GM19035 (cell line): Measurements from ENCODE around the gene ATP6V1G1.
"Not testable (repeated sequence)": the region's sequence is repeated elsewhere in the genome, so short reads cannot be mapped to it uniquely, and the experiment has no call there.

ENCODE experiments used
- ATAC-seq: cut with Tn5 transposase; IDR thresholded peaks from one replicate; pipeline ENCODE4 v1.9.1; 2021; ENCODE audit not compliant: unreplicated experiment

ATP6V1G1 gene

GRCh38 chr9:114578134-114578533, 9.4 kb upstream of the ATP6V1G1 start:
- not testable (repeated sequence) for ATAC-seq

- ATAC-seq = no peak
These were observed 6.9 kb upstream of the ATP6V1G1 start for GRCh38 chr9:114580609-114581193.

- no peak for ATAC-seq
These were observed 4.0 kb upstream of the ATP6V1G1 start for GRCh38 chr9:114583371-114584155.

GRCh38 chr9:114588210-114588609, 641 bp downstream of the ATP6V1G1 start:
- no peak for ATAC-seq

- ATAC-seq = no peak
These were observed 1.3 kb downstream of the ATP6V1G1 start for GRCh38 chr9:114588651-114589526.

- no peak for ATAC-seq
These were observed 2.8 kb downstream of the ATP6V1G1 start for GRCh38 chr9:114590328-114590727.

- ATAC-seq = no peak
These were observed 3.8 kb downstream of the ATP6V1G1 start for GRCh38 chr9:114591291-114591787.

- ATAC-seq = no peak
These were observed 4.3 kb downstream of the ATP6V1G1 start for GRCh38 chr9:114591849-114592248.

GRCh38 chr9:114592356-114592755, 4.8 kb downstream of the ATP6V1G1 start:
- ATAC-seq = no peak

GRCh38 chr9:114594136-114594535, 6.6 kb downstream of the ATP6V1G1 start:
- no peak for ATAC-seq

- not testable (repeated sequence) for ATAC-seq
These were observed 13.1 kb downstream of the ATP6V1G1 start for GRCh38 chr9:114600502-114601248.

- ATAC-seq = not testable (repeated sequence)
These were observed 14.2 kb downstream of the ATP6V1G1 start for GRCh38 chr9:114601787-114602186.

GRCh38 chr9:114602620-114603019, 15.1 kb downstream of the ATP6V1G1 start:
- no peak for ATAC-seq

- no peak for ATAC-seq
These were observed 15.7 kb downstream of the ATP6V1G1 start for GRCh38 chr9:114603248-114603647.

GRCh38 chr9:114604989-114605388, 17.4 kb downstream of the ATP6V1G1 start:
- no peak for ATAC-seq

GRCh38 chr9:114606068-114606467, 18.5 kb downstream of the ATP6V1G1 start:
- no peak for ATAC-seq

- no peak for ATAC-seq
These were observed 19.1 kb downstream of the ATP6V1G1 start for GRCh38 chr9:114606597-114607207.

- ATAC-seq = no peak
These were observed 20.3 kb downstream of the ATP6V1G1 start for GRCh38 chr9:114607671-114608524.

- ATAC-seq = no peak
These were observed 20.9 kb downstream of the ATP6V1G1 start for GRCh38 chr9:114608525-114608796.
